ENCODE measurements around the gene STIM2. TPM values are rescaled to one million over a fixed set of nuclear protein-coding genes. Genes with fewer than 3 reads are reported as not detected.

The STIM2 gene
- total and polyA plus RNA-seq, 10 of the 15 experiments (the other 5 are each of a cell fraction or from before 2014, with no cell fraction given) = 4.7 to 41.5 (median 16.9) TPM

GRCh38 chr4:26891867-26892266 is 31.2 kb downstream of the STIM2 start (continued):
- TF ChIP-seq IRF3 (IDR thresholded peaks at IDR 0.05) (no peak), SUPT20H (IDR thresholded peaks at IDR 0.05; ENCODE audit: borderline replicate concordance, control insufficient read depth, low read depth, low read length) (no peak), ZNF622 (IDR thresholded peaks at IDR 0.05) (no peak)

GRCh38 chr4:26892480-26893150 is 32.0 kb downstream of the STIM2 start:
- 29% methylated on average over 3 of the region's 3 CpGs for WGBS (ENCODE audit: insufficient coverage, insufficient replicate concordance, low lambda C conversion rate, missing lambda C conversion rate)
- H4K20me1 ChIP-seq (ENCODE audit: control insufficient read depth, insufficient read depth) = no peaks in the 10 kb centered on the region
- intact Hi-C loops (cut with micrococcal nuclease; ENCODE audit: unreplicated experiment) = no loop called here
- DNase-seq (ENCODE audit: low read depth, low spot score) = no peak
- H3K4me3 ChIP-seq = no peak overlapping the region
- CTCF ChIA-PET = interaction anchor here (1.1 to 1.5 kb wide), 2 partner anchors 9 to 94 kb away, joined by 3 read pairs; no protein-coding TSS in a partner anchor
- H3K9me3 ChIP-seq (replicated peaks; ENCODE audit: control insufficient read depth, insufficient read depth, low read length) = peaks cover 1% of the 10 kb centered on the region; the same call in 2 of the 3 replicates
- H3K4me1 ChIP-seq (ENCODE audit: control insufficient read depth, insufficient read depth, low read length) = peaks cover 6% of the 10 kb centered on the region; the same call in 1 of the 2 replicates
- H3K36me3 ChIP-seq (ENCODE audit: control insufficient read depth in 2 of 2, insufficient read depth in 2 of 2, low read length in 1 of 2) = no peaks in the 10 kb centered on the region
- BruUV-seq (replicated peaks) = no TSS peak
- in situ Hi-C loops (cut with MboI) = no loop called here
- no peak overlapping the region for H3K4me2 ChIP-seq (ENCODE audit: control insufficient read depth, insufficient read depth)
- ATAC-seq = peak; percentile 70
- H3K27me3 ChIP-seq (replicated peaks in 1 of 2; ENCODE audit: control insufficient read depth in 2 of 2, insufficient read depth in 2 of 2, low read length in 1 of 2) = no peaks in the 10 kb centered on the region
- RAD21 ChIA-PET (ENCODE audit: unreplicated experiment) = interaction anchor here (0.7 to 2.2 kb wide), 5 partner anchors 8 to 106 kb away, joined by 3 to 8 read pairs (median 3); partner anchors contain the start of gene STIM2
- FAIRE-seq = no peak
- POLR2A ChIA-PET = interaction anchor here (0.6 kb wide), 1 partner anchor 612 kb away, joined by 4 read pairs; no protein-coding TSS in a partner anchor
- peaks cover 5% of the 10 kb centered on the region for H3K79me2 ChIP-seq (ENCODE audit: control insufficient read depth, insufficient read depth, low read length)
- TF ChIP-seq ZNF274 (IDR thresholded peaks at IDR 0.05; ENCODE audit: insufficient read depth, insufficient read length) (no peak), MTA2 (IDR thresholded peaks at IDR 0.05; ENCODE audit: low read depth) (peak; percentile 22; the same call in 1 of the 2 replicates), CREM (IDR thresholded peaks at IDR 0.05; ENCODE audit: low read depth) (peak; percentile 39; the same call in 1 of the 2 replicates), ATF7 (IDR thresholded peaks at IDR 0.05; ENCODE audit: low read depth) (peak; percentile 49)
- no peak overlapping the region for H3K27ac ChIP-seq (ENCODE audit: control insufficient read depth, insufficient read depth)
- H3K9ac ChIP-seq (ENCODE audit: control insufficient read depth, insufficient read depth, low read length) = no peak overlapping the region
- SMC1A ChIA-PET (ENCODE audit: uncharacterized antibody, unreplicated experiment) = interaction anchor here (0.8 to 2.0 kb wide), 8 partner anchors 9 to 101 kb away, joined by 3 to 9 read pairs (median 3); no protein-coding TSS in a partner anchor
- H2AFZ ChIP-seq (ENCODE audit: control insufficient read depth, low read depth, low read length) = no peak overlapping the region

All from GM12878 (cell line).